Prostate gland (tissue), 2 donors: Measurements from ENCODE around the gene JADE1. TPM values are rescaled to one million over a fixed set of nuclear protein-coding genes. Genes with fewer than 3 reads are reported as not detected.

Experiments
- DNase-seq: peaks from one replicate; pipeline ENCODE4 v3.0.0-alpha.2; 2019; ENCODE audit warnings: low spot score
- H3K27ac ChIP-seq, 2 donors: fragments of 200-600 bp; sonication (generic); 2 replicates each; pipeline ENCODE4 v1.5.1; 2017 to 2019
- H3K27me3 ChIP-seq: fragments of 200-600 bp; sonication (generic); replicated peaks from 2 replicates; pipeline ENCODE4 v1.5.1; 2019; ENCODE audit not compliant: insufficient read depth
- H3K36me3 ChIP-seq, 2 donors: fragments of 200-600 bp; sonication (generic); 1 replicate in 1 of 2; 2 replicates in 1 of 2; pipeline versions ENCODE4 v1.5.1 to v1.8.1; 2017 to 2019
- H3K4me1 ChIP-seq: fragments of 200-600 bp; sonication (generic); replicated peaks from 2 replicates; pipeline ENCODE4 v1.5.1; 2019
- H3K4me3 ChIP-seq, 2 donors: fragments of 200-600 bp; sonication (generic); 2 replicates each; pipeline ENCODE4 v1.5.1; 2017 to 2019
- H3K9me3 ChIP-seq: fragments of 200-600 bp; sonication (generic); 2 replicates; pipeline ENCODE4 v1.5.1; 2017
- POLR2A ChIP-seq: fragments of 450-650 bp; IDR thresholded peaks from one replicate; pipeline ENCODE4 v1.6.1; 2016; ENCODE audit warnings: antibody characterized with exemption, mild to moderate bottlenecking
- POLR2AphosphoS5 ChIP-seq: sonication (generic); formaldehyde crosslinking; IDR thresholded peaks from one replicate; pipeline ENCODE4 v1.6.1; 2017; ENCODE audit warnings: antibody characterized with exemption
- WGBS: methylation state at CpG from one replicate; pipeline ENCODE4 v1.1.5; 2018; 5-methylcytosine and 5-hydroxymethylcytosine counted together
- intact Hi-C: fragments of 100-400 bp; cut with DNase I; formaldehyde crosslinking; loops from one replicate; pipeline ENCODE4 v1.14.2; 2022
- total RNA-seq, 2 donors: library from RNA; depleted of rRNA; stranded (reverse); fragments of >200 nt; gene quantifications; one replicate each; pipeline ENCODE4 v1.1.0, GENCODE V29; 2016
- TF ChIP-seq, protein P1 (sequence below), 4 experiments: fragments of 200-600 bp in 2 of 4; fragments of 450-650 bp in 2 of 4; sonication (generic) in 2 of 4; IDR thresholded peaks; 1 replicate in 3 of 4; 2 replicates in 1 of 4; pipeline ENCODE4 v1.5.1; 2016 to 2019; ENCODE audit warnings: antibody characterized with exemption in 4 of 4, mild to moderate bottlenecking in 2 of 4, moderate library complexity in 2 of 4

JADE1 gene
- total RNA-seq, 2 donors from 2014 or later: 31.6 to 33.9 TPM

- TF ChIP-seq, protein P1, sequence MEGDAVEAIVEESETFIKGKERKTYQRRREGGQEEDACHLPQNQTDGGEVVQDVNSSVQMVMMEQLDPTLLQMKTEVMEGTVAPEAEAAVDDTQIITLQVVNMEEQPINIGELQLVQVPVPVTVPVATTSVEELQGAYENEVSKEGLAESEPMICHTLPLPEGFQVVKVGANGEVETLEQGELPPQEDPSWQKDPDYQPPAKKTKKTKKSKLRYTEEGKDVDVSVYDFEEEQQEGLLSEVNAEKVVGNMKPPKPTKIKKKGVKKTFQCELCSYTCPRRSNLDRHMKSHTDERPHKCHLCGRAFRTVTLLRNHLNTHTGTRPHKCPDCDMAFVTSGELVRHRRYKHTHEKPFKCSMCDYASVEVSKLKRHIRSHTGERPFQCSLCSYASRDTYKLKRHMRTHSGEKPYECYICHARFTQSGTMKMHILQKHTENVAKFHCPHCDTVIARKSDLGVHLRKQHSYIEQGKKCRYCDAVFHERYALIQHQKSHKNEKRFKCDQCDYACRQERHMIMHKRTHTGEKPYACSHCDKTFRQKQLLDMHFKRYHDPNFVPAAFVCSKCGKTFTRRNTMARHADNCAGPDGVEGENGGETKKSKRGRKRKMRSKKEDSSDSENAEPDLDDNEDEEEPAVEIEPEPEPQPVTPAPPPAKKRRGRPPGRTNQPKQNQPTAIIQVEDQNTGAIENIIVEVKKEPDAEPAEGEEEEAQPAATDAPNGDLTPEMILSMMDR (IDR thresholded peaks at IDR 0.05): no peak
- TF ChIP-seq POLR2AphosphoS5 (no peak), POLR2A (no peak)
- WGBS: 49% methylated on average over 8 of the region's 8 CpGs
- intact Hi-C loops: no loop called here
- Histone ChIP-seq H3K36me3 (no peaks in the 10 kb centered on the region), H3K9me3 (no peaks in the 10 kb centered on the region), H3K27ac (no peak overlapping the region), H3K27me3 (no peaks in the 10 kb centered on the region), H3K4me3 (no peak overlapping the region), H3K4me1 (peaks cover 11% of the 10 kb centered on the region)
- DNase-seq: no peak
Observed at GRCh38 chr4:128831531-128832242, 22.2 kb downstream of the JADE1 start.

- DNase-seq: no peak
- no peaks in the 10 kb centered on the region for H3K27me3 ChIP-seq
- intact Hi-C loops: no loop called here
- 75% methylated on average over 2 of the region's 2 CpGs for WGBS
- no peaks in the 10 kb centered on the region for H3K9me3 ChIP-seq
- peaks cover 11% of the 10 kb centered on the region for H3K4me1 ChIP-seq
- TF ChIP-seq POLR2A (no peak), POLR2AphosphoS5 (no peak)
- TF ChIP-seq, protein P1 (IDR thresholded peaks at IDR 0.05): no peak
- H3K27ac ChIP-seq: no peak overlapping the region
- H3K4me3 ChIP-seq: no peak overlapping the region
- H3K36me3 ChIP-seq: no peaks in the 10 kb centered on the region
Observed at GRCh38 chr4:128832243-128832625, 22.7 kb downstream of the JADE1 start.

GRCh38 chr4:128835498-128836222 lies 26.2 kb downstream of the JADE1 start:
- intact Hi-C loops: no loop called here
- WGBS: 56% methylated on average over 8 of the region's 8 CpGs
- H3K27me3 ChIP-seq: no peaks in the 10 kb centered on the region
- no peak overlapping the region for H3K4me3 ChIP-seq
- no peaks in the 10 kb centered on the region for H3K36me3 ChIP-seq
- TF ChIP-seq POLR2A: no peak
- peak; percentile 29 for TF ChIP-seq POLR2AphosphoS5
- TF ChIP-seq, protein P1 (IDR thresholded peaks at IDR 0.05): no peak
- peaks cover 11% of the 10 kb centered on the region for H3K4me1 ChIP-seq
- H3K9me3 ChIP-seq: no peaks in the 10 kb centered on the region
- DNase-seq: peak; percentile 22
- no peak overlapping the region for H3K27ac ChIP-seq

DNA sequence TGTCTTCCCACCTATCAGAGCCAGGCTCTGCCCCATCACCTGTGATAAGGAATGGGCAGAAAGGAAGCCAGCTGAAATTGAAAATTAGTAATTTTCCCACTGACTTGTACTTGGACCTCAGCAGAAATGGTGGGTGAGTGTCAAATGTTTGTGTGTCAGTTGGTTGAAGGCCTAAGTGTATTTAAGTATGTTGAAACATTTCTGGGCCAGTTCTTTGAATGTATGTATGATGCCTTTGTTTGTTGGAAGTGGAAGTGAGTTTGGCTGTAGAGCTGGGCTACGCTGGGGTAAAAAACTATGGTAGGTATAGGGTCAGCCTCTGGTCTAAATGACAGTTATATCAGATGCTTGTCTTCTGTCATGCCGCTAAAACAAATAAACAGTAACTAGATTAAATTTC lies 27.7 kb downstream of the JADE1 start:
- Histone ChIP-seq H3K9me3 (no peaks in the 10 kb centered on the region), H3K27ac (no peak overlapping the region), H3K4me3 (no peak overlapping the region), H3K4me1 (no peaks in the 10 kb centered on the region), H3K36me3 (no peaks in the 10 kb centered on the region), H3K27me3 (no peaks in the 10 kb centered on the region)
- TF ChIP-seq, protein P1 (IDR thresholded peaks at IDR 0.05): no peak
- no peak for TF ChIP-seq POLR2AphosphoS5
- TF ChIP-seq POLR2A: no peak
- WGBS: 96% methylated on average over 2 of the region's 2 CpGs
- intact Hi-C loops: no loop called here
- no peak for DNase-seq
